Colonic mucosa (tissue), 4 donors: ENCODE results near the gene CMC1. TPM values are rescaled to one million over a fixed set of nuclear protein-coding genes. Genes with fewer than 3 reads are reported as not detected.

Source experiments
- DNase-seq: peaks from one replicate; pipeline ENCODE4 v3.0.0-alpha.2; 2020
- H3K27ac ChIP-seq: fragments of 200-600 bp; one replicate; pipeline ENCODE4 v1.8.0; 2021
- H3K27me3 ChIP-seq: fragments of 200-600 bp; one replicate; pipeline ENCODE4 v1.8.0; 2021
- H3K36me3 ChIP-seq: fragments of 200-600 bp; one replicate; pipeline ENCODE4 v1.8.0; 2021
- H3K4me1 ChIP-seq: fragments of 200-600 bp; one replicate; pipeline ENCODE4 v1.8.0; 2021; ENCODE audit warnings: mild to moderate bottlenecking
- H3K4me3 ChIP-seq: fragments of 200-600 bp; one replicate; pipeline ENCODE4 v1.8.0; 2021
- H3K9ac ChIP-seq, 2 donors: one replicate each; pipeline ENCODE4 v1.7.0; 2013; ENCODE audit warnings: control low read depth in 2 of 2, low read depth in 2 of 2, low read length in 2 of 2
- H3K9me3 ChIP-seq: fragments of 200-600 bp; one replicate; pipeline ENCODE4 v1.8.0; 2021
- CTCF ChIP-seq: fragments of 200-600 bp; IDR thresholded peaks from one replicate; pipeline ENCODE4 v1.8.0; 2022; ENCODE audit warnings: antibody characterized with exemption, mild to moderate bottlenecking
- intact Hi-C: fragments of 100-400 bp; cut with DNase I; formaldehyde crosslinking; loops from one replicate; pipeline ENCODE4 v1.14.1; 2022
- total RNA-seq, 2 donors: library from RNA; stranded (reverse); fragmentation: NEBNext Ultra II Directional in 1 of 2; extraction: Animal tissue kit (Norgen Biotek cat#: 25700) in 1 of 2; gene quantifications; one replicate each; pipeline ENCODE4 v1.2.1, GENCODE V29; 2021
- donor health status: healthy.
- donor health status: DM: no; HTN: no; CAD: no.
- donor health status: DM: no; HTN: no; CAD: no.

The CMC1 gene
- total RNA-seq, 2 donors from 2014 or later: 29.7 to 41.5 TPM

- H3K4me1 ChIP-seq: peaks cover 8% of the 10 kb centered on the region
- DNase-seq: no peak
- H3K27me3 ChIP-seq: no peaks in the 10 kb centered on the region
- no peaks in the 10 kb centered on the region for H3K9me3 ChIP-seq
- H3K9ac ChIP-seq: no peak overlapping the region
- TF ChIP-seq CTCF: no peak
- no peaks in the 10 kb centered on the region for H3K36me3 ChIP-seq
- intact Hi-C loops: no loop called here
- H3K27ac ChIP-seq: no peak overlapping the region
- no peak overlapping the region for H3K4me3 ChIP-seq
These were observed 5.9 kb downstream of the CMC1 start for GRCh38 chr3:28247286-28247685.

GRCh38 chr3:28250999-28251398, 9.6 kb downstream of the CMC1 start:
- no peaks in the 10 kb centered on the region for H3K36me3 ChIP-seq
- H3K4me1 ChIP-seq: no peaks in the 10 kb centered on the region
- no peaks in the 10 kb centered on the region for H3K9me3 ChIP-seq
- intact Hi-C loops: no loop called here
- H3K4me3 ChIP-seq: no peak overlapping the region
- no peaks in the 10 kb centered on the region for H3K27me3 ChIP-seq
- no peak overlapping the region for H3K9ac ChIP-seq
- no peak for DNase-seq
- no peak overlapping the region for H3K27ac ChIP-seq
- TF ChIP-seq CTCF: no peak

GRCh38 chr3:28252001-28252431, 10.6 kb downstream of the CMC1 start:
- no peak for DNase-seq
- H3K36me3 ChIP-seq: no peaks in the 10 kb centered on the region
- no peak overlapping the region for H3K4me3 ChIP-seq
- no peak overlapping the region for H3K9ac ChIP-seq
- intact Hi-C loops: no loop called here
- no peaks in the 10 kb centered on the region for H3K9me3 ChIP-seq
- H3K27me3 ChIP-seq: no peaks in the 10 kb centered on the region
- no peak overlapping the region for H3K27ac ChIP-seq
- TF ChIP-seq CTCF: no peak
- no peaks in the 10 kb centered on the region for H3K4me1 ChIP-seq

GRCh38 chr3:28253040-28253715, 11.8 kb downstream of the CMC1 start:
- Histone ChIP-seq H3K4me1 (no peaks in the 10 kb centered on the region), H3K27me3 (no peaks in the 10 kb centered on the region), H3K4me3 (no peak overlapping the region), H3K9ac (no peak overlapping the region), H3K9me3 (no peaks in the 10 kb centered on the region), H3K36me3 (no peaks in the 10 kb centered on the region), H3K27ac (no peak overlapping the region)
- no peak for TF ChIP-seq CTCF
- intact Hi-C loops: no loop called here
- DNase-seq: no peak

GRCh38 chr3:28262001-28262400, 20.6 kb downstream of the CMC1 start:
- no peak for TF ChIP-seq CTCF
- Histone ChIP-seq H3K27me3 (no peaks in the 10 kb centered on the region), H3K9ac (no peak overlapping the region), H3K9me3 (no peaks in the 10 kb centered on the region), H3K27ac (no peak overlapping the region), H3K36me3 (no peaks in the 10 kb centered on the region), H3K4me1 (no peaks in the 10 kb centered on the region), H3K4me3 (no peak overlapping the region)
- DNase-seq: no peak
- intact Hi-C loops: no loop called here
